Measurements from ENCODE around the gene CEP41.

- TF ChIP-seq POLR2AphosphoS5 (IDR thresholded peaks at IDR 0.05; ENCODE audit: borderline replicate concordance, low read depth, low read length) = no peak
- no peak for TF ChIP-seq EZH2 (IDR thresholded peaks at IDR 0.05)
- TF ChIP-seq FOXP2 (optimal IDR thresholded peaks at IDR 0.05; ENCODE audit: control extremely low read depth, extremely low read length, insufficient read depth) = no peak
Observed at GRCh38 chr7:130393841-130394411, 46.9 kb downstream of the CEP41 start.
